Ascending aorta (tissue), 2 donors: Measurements from ENCODE around the gene TSPEAR. TPM values are rescaled to one million over a fixed set of nuclear protein-coding genes. Genes with fewer than 3 reads are reported as not detected.
A peak's percentile ranks its signal among the peaks of the same experiment; 100 is the strongest.

ENCODE experiments used
- DNase-seq, 2 donors: peaks; one replicate each; pipeline ENCODE4 v3.0.0-alpha.2; 2019; ENCODE audit warnings: low spot score in 2 of 2
- H3K27ac ChIP-seq, 2 donors: fragments of 200-600 bp; sonication (generic); one replicate each; pipeline ENCODE4 v1.5.1; 2016 to 2017; ENCODE audit warnings: mild to moderate bottlenecking in 1 of 2
- H3K27me3 ChIP-seq: fragments of 200-600 bp; sonication (generic); one replicate; pipeline ENCODE4 v1.5.1; 2017
- H3K36me3 ChIP-seq, 2 donors: fragments of 200-600 bp; sonication (generic); one replicate each; pipeline ENCODE4 v1.5.1; 2016
- H3K4me1 ChIP-seq, 2 donors: fragments of 200-600 bp; sonication (generic); one replicate each; pipeline ENCODE4 v1.5.1; 2016 to 2017; ENCODE audit warnings: mild to moderate bottlenecking in 1 of 2
- H3K4me3 ChIP-seq, 2 donors: fragments of 200-600 bp; sonication (generic); one replicate each; pipeline ENCODE4 v1.5.1; 2016 to 2017; ENCODE audit warnings: mild to moderate bottlenecking in 1 of 2
- H3K9me3 ChIP-seq, 2 donors: fragments of 200-600 bp; sonication (generic); one replicate each; pipeline ENCODE4 v1.5.1; 2016
- CTCF ChIP-seq, 3 experiments: fragments of 200-600 bp in 2 of 3; fragments of 450-650 bp in 1 of 3; sonication (generic) in 2 of 3; IDR thresholded peaks; one replicate each; pipeline ENCODE4 v1.5.1; 2016 to 2019; ENCODE audit warnings: antibody characterized with exemption in 3 of 3, mild to moderate bottlenecking in 1 of 3, moderate library complexity in 1 of 3
- intact Hi-C: fragments of 100-400 bp; cut with DNase I; formaldehyde crosslinking; loops from one replicate; pipeline ENCODE4 v1.15.1; 2023
- total RNA-seq: library from RNA; depleted of rRNA; stranded (reverse); fragments of >200 nt; gene quantifications from one replicate; pipeline ENCODE4 v1.1.0, GENCODE V29; 2016

Gene TSPEAR
- total RNA-seq, 1 donor from 2014 or later = not detected

- Histone ChIP-seq H3K27ac (no peak overlapping the region), H3K4me3 (no peak overlapping the region), H3K4me1 (peaks cover 0 to 2% of the 10 kb centered on the region in 2 donors), H3K9me3 (no peaks in the 10 kb centered on the region), H3K27me3 (no peaks in the 10 kb centered on the region), H3K36me3 (no peaks in the 10 kb centered on the region)
- no peak for TF ChIP-seq CTCF (IDR thresholded peaks at IDR 0.05)
- intact Hi-C loops = loop anchor here (5.0 kb wide), 1 partner anchor 123 kb away; the partner anchor contains the start of gene CFAP410
- DNase-seq = no peak
Observed at GRCh38 chr21:44459712-44460440, 251.5 kb downstream of the TSPEAR start.

GRCh38 chr21:44458971-44459711 lies 252.2 kb downstream of the TSPEAR start:
- no peak for DNase-seq
- intact Hi-C loops = loop anchor here (5.0 kb wide), 1 partner anchor 122 kb away; the partner anchor contains the start of gene CFAP410

GRCh38 chr21:44456915-44457736 lies 254.2 kb downstream of the TSPEAR start:
- intact Hi-C loops = loop anchor here (5.0 kb wide), 1 partner anchor 120 kb away; the partner anchor contains the start of gene CFAP410

More at GRCh38 chr21:44458971-44459711, 252.2 kb downstream of the TSPEAR start:
- no peak for TF ChIP-seq CTCF (IDR thresholded peaks at IDR 0.05)
- H3K4me3 ChIP-seq = no peak overlapping the region
- no peak overlapping the region for H3K27ac ChIP-seq
- no peaks in the 10 kb centered on the region for H3K9me3 ChIP-seq
- peaks cover 0 to 2% of the 10 kb centered on the region in 2 donors for H3K4me1 ChIP-seq
- H3K27me3 ChIP-seq = no peaks in the 10 kb centered on the region
- H3K36me3 ChIP-seq = no peaks in the 10 kb centered on the region

GRCh38 chr21:44456214-44456914 lies 255.0 kb downstream of the TSPEAR start:
- intact Hi-C loops = loop anchor here (5.0 kb wide), 1 partner anchor 119 kb away; the partner anchor contains the start of gene CFAP410
- DNase-seq = peak in 1 of 2 donors; percentile 58
- H3K27ac ChIP-seq = no peak overlapping the region

More at GRCh38 chr21:44456915-44457736, 254.2 kb downstream of the TSPEAR start:
- Histone ChIP-seq H3K4me3 (no peak overlapping the region), H3K9me3 (no peaks in the 10 kb centered on the region), H3K4me1 (peaks cover 0 to 2% of the 10 kb centered on the region in 2 donors), H3K36me3 (no peaks in the 10 kb centered on the region), H3K27ac (no peak overlapping the region), H3K27me3 (no peaks in the 10 kb centered on the region)
- no peak for TF ChIP-seq CTCF (IDR thresholded peaks at IDR 0.05)
- peak in 1 of 2 donors; percentile 62 for DNase-seq

More at GRCh38 chr21:44456214-44456914, 255.0 kb downstream of the TSPEAR start:
- no peak for TF ChIP-seq CTCF (IDR thresholded peaks at IDR 0.05)
- H3K9me3 ChIP-seq = no peaks in the 10 kb centered on the region
- peak overlapping the region; percentile 73 to 85 for H3K4me3 ChIP-seq
- no peaks in the 10 kb centered on the region for H3K36me3 ChIP-seq
- peaks cover 0 to 2% of the 10 kb centered on the region in 2 donors for H3K4me1 ChIP-seq
- H3K27me3 ChIP-seq = no peaks in the 10 kb centered on the region
